ENCODE measurements around the gene CAMTA1.

GRCh38 chr1:7552402-7552801, 767.1 kb downstream of the CAMTA1 start:
- TF ChIP-seq ZNF384 (IDR thresholded peaks at IDR 0.05) (no peak), SUZ12 (IDR thresholded peaks at IDR 0.05) (no peak), FOXA1 (IDR thresholded peaks at IDR 0.05) (no peak), FOXM1 (IDR thresholded peaks at IDR 0.05; ENCODE audit: borderline replicate concordance) (no peak)
